Gastrocnemius medialis (tissue), 4 donors: ENCODE results near the gene PRDX4.

Experiments
- CTCF ChIP-seq, 5 experiments: fragments of 450-650 bp in 3 of 5; fragments of 200-600 bp in 2 of 5; sonication (generic) in 2 of 5; IDR thresholded peaks in 4 of 5; conservative IDR thresholded peaks in 1 of 5; 1 replicate in 4 of 5; 2 replicates in 1 of 5; pipeline ENCODE4 v1.5.1; 2016 to 2019; ENCODE audit warnings: antibody characterized with exemption in 5 of 5, mild to moderate bottlenecking in 3 of 5, moderate library complexity in 3 of 5
- POLR2A ChIP-seq, 2 donors: fragments of 450-650 bp; IDR thresholded peaks; one replicate each; pipeline ENCODE4 v1.6.1; 2017; ENCODE audit warnings: antibody characterized with exemption in 2 of 2, mild to moderate bottlenecking in 2 of 2, moderate library complexity in 2 of 2

GRCh38 chrX:23726191-23726590, 58.9 kb downstream of the PRDX4 start:
- no peak for TF ChIP-seq CTCF (IDR thresholded peaks at IDR 0.05 in 4 of 5, conservative IDR thresholded peaks at IDR 0.05 in 1 of 5)
- no peak for TF ChIP-seq POLR2A (IDR thresholded peaks at IDR 0.05)
